HG02610 (cell line): Measurements from ENCODE around the gene LDB3.

ENCODE experiments used
- ATAC-seq: cut with Tn5 transposase; IDR thresholded peaks from one replicate; pipeline ENCODE4 v1.9.1; 2021; ENCODE audit warnings: mild to moderate bottlenecking, moderate library complexity; ENCODE audit not compliant: unreplicated experiment

Gene LDB3

DNA sequence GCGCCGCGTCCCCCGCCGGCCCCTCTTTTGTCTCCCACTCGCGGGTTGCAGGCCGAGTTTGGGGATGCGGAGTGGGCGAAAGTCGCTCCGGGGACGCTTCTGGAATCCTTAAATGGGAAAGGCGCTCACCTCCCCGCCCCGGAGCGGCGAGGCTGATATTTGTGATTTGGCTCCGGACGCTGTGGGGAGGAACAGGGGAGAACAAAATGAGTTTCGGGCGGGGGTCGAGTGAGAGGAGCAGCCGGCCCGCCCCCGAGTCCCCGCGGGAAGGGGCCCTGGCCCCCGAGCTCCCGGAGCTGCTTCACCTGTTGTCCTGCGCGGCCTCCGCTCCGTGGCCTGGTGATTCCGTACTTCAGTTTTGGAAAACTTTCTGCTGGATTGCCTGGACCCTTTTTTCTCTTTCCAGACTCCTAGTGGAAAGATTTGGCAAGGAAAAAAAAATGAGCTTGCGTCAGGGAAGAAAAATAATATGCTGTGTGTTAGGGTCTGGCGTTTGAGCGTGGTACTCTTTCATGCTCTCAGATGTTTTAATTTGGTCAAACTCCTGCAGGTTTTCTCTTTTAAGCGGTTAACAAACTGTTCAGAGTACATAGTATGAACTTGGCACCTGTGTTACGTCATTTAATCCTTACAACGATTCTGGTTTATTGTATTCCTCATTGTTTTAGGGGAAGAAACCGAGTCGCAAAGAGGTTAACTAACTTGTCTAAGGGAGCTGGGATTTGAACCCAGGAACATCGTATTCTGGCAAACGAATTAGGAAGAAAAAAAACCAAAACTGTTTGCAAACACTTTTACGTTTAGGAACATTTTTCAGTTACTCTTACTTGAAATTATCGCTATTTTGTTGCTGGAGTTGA is 89.0 kb downstream of the LDB3 start:
- ATAC-seq = peak; percentile 5

DNA sequence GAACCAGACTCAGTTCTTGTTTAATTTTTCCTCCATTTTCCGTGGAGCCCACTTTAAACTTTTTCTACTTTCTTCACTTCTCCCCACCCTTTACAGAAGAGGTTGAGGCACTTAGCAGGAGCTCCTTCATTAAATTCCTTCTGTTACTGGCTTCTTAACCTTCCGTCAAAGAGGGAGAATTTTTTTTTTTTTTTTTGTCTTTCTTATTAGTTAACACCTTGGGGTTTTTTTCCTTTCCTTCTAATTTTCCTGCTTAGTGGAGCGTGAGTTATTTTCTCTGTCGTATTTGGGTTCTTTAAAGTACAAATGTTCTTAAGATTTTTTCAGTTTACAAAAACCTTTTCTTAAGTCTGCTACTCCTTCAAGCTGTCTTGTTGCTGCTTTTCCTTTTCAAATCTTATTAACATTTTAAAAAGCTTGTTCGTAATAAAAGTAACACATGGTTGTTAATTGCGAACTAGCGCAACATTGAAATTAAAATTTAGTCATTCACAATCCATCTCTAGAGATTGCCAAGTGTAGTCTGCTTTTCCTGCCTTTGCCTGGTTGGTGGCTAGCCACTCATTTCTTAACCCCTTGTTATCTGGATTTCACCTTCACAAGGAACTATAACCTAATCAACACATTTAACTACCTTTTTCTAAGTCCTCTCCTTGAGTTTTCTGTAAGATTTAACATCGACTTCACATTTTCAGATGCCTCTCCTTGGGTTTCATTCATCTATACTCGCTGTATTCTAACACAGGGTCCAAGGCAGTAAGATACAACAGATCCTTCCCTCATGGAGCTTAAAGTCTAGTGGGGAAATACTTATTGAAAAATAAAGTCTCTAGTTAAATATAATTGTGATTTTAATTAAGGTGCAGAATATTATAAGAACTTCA is 90.1 kb downstream of the LDB3 start:
- ATAC-seq = no peak

DNA sequence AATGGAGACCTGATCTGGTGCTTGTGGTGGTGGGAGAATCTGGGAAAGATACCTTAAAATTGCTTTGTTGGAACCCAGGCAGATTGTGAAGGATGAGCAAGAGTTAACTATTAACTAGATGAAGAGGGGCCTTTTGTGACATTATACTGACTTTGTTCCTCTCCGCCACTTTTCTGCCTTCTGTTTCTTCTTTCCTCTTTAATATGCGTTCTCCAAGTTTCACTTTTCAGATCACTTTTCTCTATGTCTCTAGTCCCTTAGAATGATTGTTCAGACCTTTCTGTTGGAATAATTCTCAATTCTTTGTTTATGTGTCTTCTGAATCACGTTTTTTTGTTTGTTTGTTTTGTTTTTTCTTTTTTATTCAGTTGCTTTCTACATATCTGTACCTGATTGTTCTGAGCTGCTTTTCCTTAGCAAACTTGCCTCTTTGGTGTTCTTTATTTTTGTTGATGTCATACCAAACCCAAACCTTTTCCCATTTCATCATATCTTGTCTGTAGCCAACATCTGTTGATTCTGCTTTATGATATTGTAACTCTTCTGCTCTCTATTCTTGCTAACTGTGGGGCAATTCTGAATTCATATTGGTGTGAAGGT is 90.9 kb downstream of the LDB3 start:
- ATAC-seq = no peak

DNA sequence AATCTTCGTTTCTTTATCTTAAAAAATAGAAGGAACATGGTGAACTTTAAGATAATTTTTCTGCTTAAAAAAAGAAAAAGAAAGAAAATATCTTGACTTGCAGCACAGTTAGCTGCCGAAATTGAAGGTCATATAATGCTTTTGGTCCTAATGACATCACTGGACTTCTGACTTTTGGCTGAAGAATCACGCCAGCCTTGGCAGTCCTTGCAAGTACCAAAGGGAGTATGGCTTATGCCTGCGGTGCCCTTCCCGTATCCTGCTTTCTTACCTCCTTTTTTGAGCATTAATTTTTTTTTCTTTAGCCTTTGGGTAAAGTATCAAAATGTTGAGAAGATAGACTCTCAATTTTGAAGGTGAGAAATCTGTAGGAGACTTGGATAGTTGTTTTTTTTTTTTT is 95.1 kb downstream of the LDB3 start:
- no peak for ATAC-seq

DNA sequence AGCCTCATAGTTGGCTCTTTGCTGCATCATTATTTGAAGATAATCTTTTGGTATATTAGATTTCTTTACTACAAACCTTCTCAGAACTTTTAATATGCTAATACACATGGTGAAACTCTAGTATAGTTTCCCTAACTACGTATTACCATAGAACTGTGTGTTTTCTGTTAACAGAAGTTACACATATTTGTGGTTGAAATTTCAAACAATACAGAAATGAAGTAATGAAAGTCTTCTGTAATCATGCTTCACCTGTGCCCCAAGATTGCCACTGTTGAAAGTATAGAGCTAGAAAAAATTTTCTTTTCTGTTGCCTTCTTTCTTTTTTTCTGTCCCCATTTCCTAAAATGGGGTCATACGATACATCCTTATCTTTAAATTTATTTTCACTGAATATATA is 97.2 kb downstream of the LDB3 start:
- ATAC-seq = no peak

DNA sequence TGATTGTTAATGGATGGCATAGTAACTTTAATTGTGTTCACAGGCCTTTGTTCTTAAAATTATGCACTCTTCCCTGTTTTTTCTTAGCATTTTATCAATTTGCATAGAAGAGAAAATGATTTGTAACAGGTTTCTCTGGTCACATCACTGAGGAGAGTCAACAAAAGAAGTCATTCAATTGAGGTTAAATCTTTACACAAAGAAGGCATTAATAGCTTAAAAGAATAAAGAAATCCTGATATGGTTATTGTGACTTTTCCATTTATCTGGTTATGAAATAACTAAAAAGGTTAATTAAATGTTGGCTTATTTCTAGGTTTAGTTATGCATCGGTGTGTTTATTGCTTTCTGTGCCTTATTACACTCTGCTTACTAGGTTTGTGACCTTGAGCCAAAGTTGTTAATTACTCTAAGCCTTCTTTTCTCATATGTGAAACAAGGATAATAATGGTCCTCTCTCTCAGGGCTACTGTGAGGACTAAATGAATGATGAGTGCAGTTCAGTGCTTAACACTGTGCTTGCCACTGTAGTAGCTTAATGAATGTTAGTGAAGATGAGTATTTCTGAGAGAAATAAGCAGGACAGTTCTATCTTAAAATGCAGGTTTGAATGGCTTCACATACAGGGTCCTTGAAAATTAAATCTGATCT is 100.2 kb downstream of the LDB3 start:
- ATAC-seq = no peak

DNA sequence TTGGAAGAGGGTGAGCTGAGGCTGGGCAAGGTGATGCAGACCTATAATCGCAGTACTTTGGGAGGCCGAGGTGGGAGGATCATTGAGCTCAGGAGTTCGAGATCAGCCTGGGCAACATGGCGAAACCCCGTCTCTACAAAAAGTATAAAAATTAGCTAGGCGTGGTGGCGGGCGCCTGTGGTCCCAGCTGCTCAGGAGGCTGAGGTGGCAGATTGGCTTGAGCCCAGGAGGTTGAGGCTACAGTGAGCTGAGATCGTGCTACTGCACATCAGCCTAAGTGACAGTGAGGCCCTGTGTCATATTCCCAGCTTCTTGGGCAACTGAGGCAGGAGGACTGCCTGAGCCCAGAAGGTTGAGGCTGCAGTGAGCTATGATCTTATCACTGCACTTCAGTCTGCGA is 101.7 kb downstream of the LDB3 start:
- ATAC-seq = no peak

DNA sequence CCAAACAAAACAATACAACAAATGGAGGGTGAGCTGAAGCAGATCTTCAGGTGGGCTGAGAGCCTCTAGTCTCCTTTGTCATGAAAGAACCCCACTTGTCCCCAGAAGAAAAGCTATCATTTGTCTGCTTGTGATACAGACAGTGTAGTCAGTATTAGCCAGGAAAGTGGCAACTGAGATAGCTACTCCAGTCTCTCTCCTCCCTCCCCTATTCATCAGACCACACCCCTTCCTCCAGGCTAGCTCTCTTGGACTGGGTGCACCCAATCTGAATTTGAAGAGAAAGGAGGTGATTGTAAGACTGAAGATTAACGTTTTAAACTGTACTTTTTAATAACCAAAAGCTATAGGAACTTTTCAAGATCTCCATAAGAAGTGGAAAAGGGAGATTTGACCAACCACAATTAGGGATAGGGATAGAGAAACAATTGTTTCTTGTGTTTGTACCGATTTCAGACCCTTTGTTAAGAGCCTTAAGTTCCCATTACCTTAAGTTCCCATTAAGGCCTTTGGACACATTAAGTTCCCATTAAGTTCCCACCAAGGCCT is 102.2 kb downstream of the LDB3 start:
- no peak for ATAC-seq

DNA sequence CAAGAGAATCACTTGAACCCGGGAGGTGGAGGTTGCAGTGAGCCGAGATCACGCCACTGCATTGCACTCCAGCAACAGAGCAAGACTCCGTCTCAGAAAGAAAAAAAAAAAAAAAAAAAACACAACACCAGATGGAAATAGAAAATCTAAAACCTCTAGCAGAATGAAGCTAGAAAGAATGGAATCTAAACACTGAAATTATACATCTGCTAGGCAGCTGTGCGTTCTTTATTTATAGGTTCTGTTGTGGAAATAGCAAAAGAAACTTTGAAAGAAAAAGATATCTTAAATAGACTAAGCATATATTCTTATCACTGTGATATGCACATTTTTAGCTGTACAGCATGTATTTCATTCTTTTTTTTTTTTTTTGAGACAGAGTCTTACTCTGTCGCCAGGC is 105.2 kb downstream of the LDB3 start:
- no peak for ATAC-seq

DNA sequence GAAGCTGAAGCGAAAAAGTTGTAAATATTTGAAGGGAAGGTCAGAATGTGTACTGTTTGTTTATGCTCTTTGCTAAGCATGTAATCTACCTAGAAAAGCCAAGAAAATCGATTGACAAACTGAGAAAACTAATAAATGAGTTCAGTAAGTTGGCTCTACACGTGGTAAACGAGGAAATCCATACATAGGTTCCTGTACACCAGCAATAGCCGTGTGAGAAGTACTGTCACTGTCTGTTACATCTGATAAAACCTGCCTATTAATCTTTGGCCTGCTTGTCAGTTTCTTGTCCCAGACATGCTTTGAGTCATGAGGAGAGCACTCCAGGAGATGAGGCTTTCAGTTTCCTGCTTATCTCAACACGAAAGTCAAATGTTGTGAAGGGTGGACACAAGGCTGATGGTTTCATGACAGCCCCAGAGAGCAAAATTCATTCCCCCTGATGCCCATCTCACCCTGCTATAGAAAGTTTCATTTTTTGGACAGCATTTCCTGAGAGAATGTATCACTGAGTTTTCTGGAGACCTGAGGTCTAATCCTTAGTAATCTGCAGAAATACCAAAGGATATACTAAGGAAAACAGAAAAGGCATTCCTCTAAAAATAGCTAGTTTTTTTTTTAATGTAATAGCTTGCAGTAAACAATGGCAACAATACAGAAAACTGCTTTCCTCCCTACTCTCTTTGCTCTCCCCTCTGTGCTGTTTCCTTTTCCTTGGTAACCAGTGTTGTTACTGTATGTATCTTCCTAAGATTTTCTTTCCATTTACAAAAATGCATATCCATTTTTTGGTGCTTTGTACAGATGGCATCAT is 107.0 kb downstream of the LDB3 start:
- ATAC-seq = peak; percentile 90

DNA sequence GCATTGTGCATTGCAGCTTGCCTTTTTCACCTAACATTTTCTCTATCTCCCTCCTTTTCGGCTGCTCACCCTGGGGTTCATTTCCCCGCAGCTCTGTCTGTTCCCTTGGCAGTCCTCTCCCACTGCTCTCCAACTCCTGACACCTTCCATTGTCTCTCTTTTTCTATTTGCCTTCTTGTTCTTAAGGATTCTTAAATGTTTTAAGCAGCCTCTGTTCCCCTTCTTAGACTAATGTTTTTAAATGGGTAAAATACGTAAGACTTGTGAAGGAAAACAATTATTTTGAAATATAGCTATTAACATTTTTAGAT is 107.5 kb downstream of the LDB3 start:
- no peak for ATAC-seq

DNA sequence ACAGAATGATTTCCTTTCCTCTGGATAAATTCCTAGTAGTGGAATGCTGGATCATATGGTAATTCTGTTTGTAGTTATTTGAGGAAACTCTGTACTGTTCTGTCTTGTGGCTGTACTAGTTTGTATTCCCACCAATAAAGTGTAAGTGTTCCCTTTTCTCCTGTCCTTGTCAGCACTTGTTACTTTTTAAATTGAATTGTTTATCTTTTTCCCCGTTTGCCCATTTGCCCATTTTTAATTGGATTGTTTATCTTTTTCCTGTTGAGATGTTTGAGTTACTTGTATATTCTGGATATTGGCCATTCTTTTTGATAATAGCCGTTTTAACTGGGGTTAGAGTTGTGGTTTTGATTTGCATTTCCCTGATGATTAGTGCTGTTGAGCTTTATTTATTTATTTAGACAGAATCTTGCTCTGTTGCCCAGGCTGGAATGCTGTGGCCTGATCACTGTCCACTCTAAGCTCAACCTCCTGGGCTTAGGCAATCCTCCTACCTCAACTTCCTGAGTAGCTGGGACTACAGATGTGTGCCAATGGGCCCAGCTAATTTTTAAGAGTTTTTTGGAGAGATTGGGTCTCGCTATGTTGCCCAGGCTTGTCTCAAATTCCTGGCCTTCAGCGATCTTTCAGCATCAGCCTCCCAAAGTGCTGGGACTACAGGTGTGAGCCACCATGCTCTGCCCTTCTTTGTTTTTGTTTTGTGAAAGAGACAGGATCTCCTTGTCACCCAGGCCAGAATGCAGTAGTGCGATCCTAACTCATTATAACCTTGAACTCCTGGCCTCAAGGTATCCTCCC is 111.1 kb downstream of the LDB3 start:
- no peak for ATAC-seq

DNA sequence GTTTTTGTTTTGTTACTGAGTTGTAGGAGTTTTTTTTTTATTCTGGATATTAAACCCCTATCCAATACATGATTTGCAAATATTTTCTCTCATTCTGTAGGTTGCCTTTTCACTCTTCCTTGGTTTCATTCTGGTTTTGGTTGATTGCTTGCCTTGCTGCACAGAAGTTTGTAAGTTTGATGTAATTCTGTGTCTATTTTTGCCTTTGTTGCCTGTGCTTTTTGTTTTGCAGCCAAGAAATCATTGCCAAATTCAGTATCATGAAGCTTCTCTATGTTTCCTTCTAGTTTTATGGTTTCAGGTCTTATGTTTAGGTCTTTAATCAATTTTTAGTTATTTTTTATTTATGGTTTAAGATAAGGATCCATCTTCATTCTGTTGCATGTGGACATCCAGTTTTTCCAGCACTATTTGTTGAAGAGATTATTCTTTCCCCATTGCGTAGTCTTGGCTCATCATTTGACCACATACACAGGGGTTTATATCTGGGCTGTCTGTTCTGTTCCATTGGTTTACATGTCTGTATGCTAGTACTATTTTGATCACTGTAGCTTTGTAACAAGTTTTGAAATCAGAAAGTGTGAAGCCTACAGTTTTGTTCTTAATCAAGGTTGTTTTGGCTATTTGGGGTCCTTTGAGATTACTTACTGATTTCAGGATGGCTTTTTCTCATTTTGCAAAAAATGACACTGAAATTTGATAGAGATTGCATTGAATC is 114.5 kb downstream of the LDB3 start:
- ATAC-seq = peak; percentile 98

DNA sequence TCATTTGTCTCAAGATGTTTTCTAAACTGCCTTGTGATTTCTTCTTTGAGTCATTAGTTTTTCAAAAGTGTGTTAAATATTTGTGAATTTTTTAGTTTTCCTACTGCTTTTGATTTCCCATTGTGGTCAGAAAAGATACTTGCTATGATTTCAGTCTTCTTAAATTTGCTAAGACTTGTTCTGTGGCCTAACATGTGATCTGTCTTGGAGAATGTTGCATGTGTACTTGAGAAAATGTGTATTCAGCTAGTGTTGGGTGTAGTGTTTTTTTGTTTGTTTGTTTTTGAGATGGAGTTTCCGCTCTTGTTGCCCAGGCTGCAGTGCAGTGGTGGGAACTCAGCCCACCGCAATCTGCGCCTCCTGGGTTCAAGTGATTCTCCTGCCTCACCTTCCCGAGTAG is 116.7 kb downstream of the LDB3 start:
- ATAC-seq = no peak
